Endodermal cell (in vitro differentiated cells): ENCODE measurements around the gene PPRC1. TPM values are rescaled to one million over a fixed set of nuclear protein-coding genes. Genes with fewer than 3 reads are reported as not detected.

ENCODE experiments used
- DNase-seq: peaks from one replicate; pipeline ENCODE4 v3.0.0-alpha.2; 2017
- H3K27ac ChIP-seq: 2 replicates; pipeline ENCODE4 v1.5.1; 2013; ENCODE audit warnings: mild to moderate bottlenecking, low read depth, low read length, moderate library complexity
- H3K27me3 ChIP-seq: 2 replicates; pipeline ENCODE4 v1.6.1; 2013; ENCODE audit warnings: mild to moderate bottlenecking, low read length, moderate library complexity; ENCODE audit not compliant: insufficient read depth, control insufficient read depth, poor library complexity, severe bottlenecking
- H3K36me3 ChIP-seq: 2 replicates; pipeline ENCODE4 v1.7.0; 2013; ENCODE audit warnings: mild to moderate bottlenecking, low read length, moderate library complexity; ENCODE audit not compliant: control insufficient read depth, insufficient read depth
- H3K4me1 ChIP-seq: one replicate; pipeline ENCODE4 v1.7.0; 2013; ENCODE audit warnings: low read length; ENCODE audit not compliant: control insufficient read depth, insufficient read depth
- H3K4me3 ChIP-seq: 2 replicates; pipeline ENCODE4 v1.5.1; 2013; ENCODE audit warnings: mild to moderate bottlenecking, low read length, moderate library complexity
- H3K9ac ChIP-seq: 2 replicates; pipeline ENCODE4 v1.6.1; 2013; ENCODE audit warnings: mild to moderate bottlenecking, low read length, moderate library complexity; ENCODE audit not compliant: poor library complexity, severe bottlenecking; ENCODE audit errors: extremely low read depth
- H3K9me3 ChIP-seq: 2 replicates; pipeline ENCODE4 v1.6.1; 2013; ENCODE audit warnings: mild to moderate bottlenecking, low read length, moderate library complexity; ENCODE audit not compliant: control insufficient read depth
- H3K27ac Mint-ChIP-seq: 2 replicates; pipeline ENCODE4 v1.8.0; 2020; ENCODE audit warnings: mixed read lengths
- H3K27me3 Mint-ChIP-seq: 2 replicates; pipeline ENCODE4 v1.8.0; 2021; ENCODE audit warnings: mild to moderate bottlenecking, mixed read lengths; ENCODE audit not compliant: insufficient read depth
- H3K36me3 Mint-ChIP-seq: 2 replicates; pipeline ENCODE4 v1.8.0; 2020; ENCODE audit warnings: low read depth, mixed read lengths
- H3K4me1 Mint-ChIP-seq: 2 replicates; pipeline ENCODE4 v1.8.0; 2020; ENCODE audit warnings: mixed read lengths
- H3K4me3 Mint-ChIP-seq: 2 replicates; pipeline ENCODE4 v1.8.0; 2020; ENCODE audit warnings: mild to moderate bottlenecking, moderate library complexity, mixed read lengths
- H3K9me3 Mint-ChIP-seq: 2 replicates; pipeline ENCODE4 v1.8.0; 2020; ENCODE audit warnings: mild to moderate bottlenecking, mixed read lengths
- CTCF ChIP-seq: fragments of 200-600 bp; sonication (generic); conservative IDR thresholded peaks from 2 replicates; pipeline ENCODE4 v1.5.0; 2021; ENCODE audit warnings: antibody characterized with exemption, mild to moderate bottlenecking
- WGBS, 2 experiments: methylation state at CpG; one replicate each; pipeline versions ENCODE4 v1.1.5 to v1.1.7; 2013; ENCODE audit warnings: missing lambda C conversion rate in 2 of 2, mixed read lengths in 1 of 2; ENCODE audit not compliant: insufficient coverage in 1 of 2, insufficient read length in 1 of 2; 5-methylcytosine and 5-hydroxymethylcytosine counted together
- total RNA-seq, 2 donors: library from RNA; stranded (reverse); fragmentation: NEBNext Ultra II Directional in 1 of 2; extraction: Animal tissue kit (Norgen Biotek cat#: 25700) in 1 of 2; gene quantifications; 2 replicates in 1 of 2; 3 replicates in 1 of 2; pipeline ENCODE4 v1.2.1, GENCODE V29; 2021

The PPRC1 gene
- total RNA-seq, 2 donors from 2014 or later, result 44.5 to 44.7 TPM

GRCh38 chr10:102198027-102198426 is 65.2 kb downstream of the PPRC1 start:
- H3K4me3 ChIP-seq, result no peak overlapping the region
- no peak overlapping the region for H3K27ac ChIP-seq
- peaks cover 39% of the 10 kb centered on the region for H3K9me3 Mint-ChIP-seq
- H3K27ac Mint-ChIP-seq, result no peak overlapping the region
- H3K4me1 ChIP-seq, result no peaks in the 10 kb centered on the region
- no peak overlapping the region for H3K4me3 Mint-ChIP-seq
- peaks cover 4% of the 10 kb centered on the region for H3K9me3 ChIP-seq
- WGBS, 2 experiments, result 79 to 100% methylated on average over 1 to 2 of the region's 2 CpGs
- no peaks in the 10 kb centered on the region for H3K36me3 Mint-ChIP-seq
- no peak for DNase-seq
- no peaks in the 10 kb centered on the region for H3K4me1 Mint-ChIP-seq
- H3K27me3 Mint-ChIP-seq, result peaks cover 15% of the 10 kb centered on the region
- TF ChIP-seq CTCF, result no peak
- no peaks in the 10 kb centered on the region for H3K36me3 ChIP-seq
- no peaks in the 10 kb centered on the region for H3K27me3 ChIP-seq
- H3K9ac ChIP-seq, result no peak overlapping the region

Other genes with a start within 250 kb of the PPRC1 start
- 10 to 100 TPM; 18.0 to 19.7 TPM for gene ARMH3, start 76.9 kb upstream of the PPRC1 start, total RNA-seq
- 10 to 100 TPM; 19.6 to 20.8 TPM for gene HPS6, start 67.7 kb upstream of the PPRC1 start, total RNA-seq
- 10 to 100 TPM; 72.0 to 82.6 TPM for gene LDB1, start 12.7 kb upstream of the PPRC1 start, total RNA-seq
- gene NOLC1, start 19.3 kb downstream of the PPRC1 start, total RNA-seq, result 10 to 100 TPM; 92.0 to 93.5 TPM
- not detected for gene ELOVL3, start 93.3 kb downstream of the PPRC1 start, total RNA-seq
- not detected for gene PITX3, start 108.5 kb downstream of the PPRC1 start, total RNA-seq
- gene GBF1, start 112.5 kb downstream of the PPRC1 start, total RNA-seq, result 10 to 100 TPM; 31.1 to 31.4 TPM